A204.1 (cell line): Measurements from ENCODE around the gene GBA2.

ENCODE experiments used
- FAIRE-seq: peaks from 2 replicates; lab custom pipeline; 2012; peaks lifted over from hg19 to GRCh38; lab: Jason Lieb, UNC

The GBA2 gene

GRCh38 chr9:35690614-35691333 is 58.3 kb downstream of the GBA2 start:
- no peak for FAIRE-seq

DNA sequence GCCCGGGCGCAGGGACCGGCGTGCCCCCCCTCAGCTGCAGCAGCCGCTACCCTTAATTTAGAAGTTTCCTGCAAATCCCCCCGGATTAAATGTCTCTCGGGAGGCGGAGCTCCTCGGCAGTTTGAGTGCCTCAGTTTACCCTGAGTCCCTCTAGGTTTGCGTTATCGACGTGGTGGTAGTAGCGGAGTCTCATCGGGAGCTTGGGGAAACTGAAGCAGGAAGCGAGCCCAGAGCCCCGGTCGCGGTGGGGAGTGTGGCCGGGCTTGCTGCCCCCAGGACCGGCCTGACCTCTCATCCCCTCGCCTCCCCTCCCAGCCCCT is 58.8 kb downstream of the GBA2 start:
- no peak for FAIRE-seq

- FAIRE-seq, result no peak
Measured at GRCh38 chr9:35689542-35690293, 59.3 kb downstream of the GBA2 start, which contains the start of gene TPM2. Gene TPM2 (minus strand): TSS chr9:35689925. CDS start chr9:35689817, 108 bp downstream.

- no peak for FAIRE-seq
Measured at GRCh38 chr9:35688558-35689541, 60.2 kb downstream of the GBA2 start.

DNA sequence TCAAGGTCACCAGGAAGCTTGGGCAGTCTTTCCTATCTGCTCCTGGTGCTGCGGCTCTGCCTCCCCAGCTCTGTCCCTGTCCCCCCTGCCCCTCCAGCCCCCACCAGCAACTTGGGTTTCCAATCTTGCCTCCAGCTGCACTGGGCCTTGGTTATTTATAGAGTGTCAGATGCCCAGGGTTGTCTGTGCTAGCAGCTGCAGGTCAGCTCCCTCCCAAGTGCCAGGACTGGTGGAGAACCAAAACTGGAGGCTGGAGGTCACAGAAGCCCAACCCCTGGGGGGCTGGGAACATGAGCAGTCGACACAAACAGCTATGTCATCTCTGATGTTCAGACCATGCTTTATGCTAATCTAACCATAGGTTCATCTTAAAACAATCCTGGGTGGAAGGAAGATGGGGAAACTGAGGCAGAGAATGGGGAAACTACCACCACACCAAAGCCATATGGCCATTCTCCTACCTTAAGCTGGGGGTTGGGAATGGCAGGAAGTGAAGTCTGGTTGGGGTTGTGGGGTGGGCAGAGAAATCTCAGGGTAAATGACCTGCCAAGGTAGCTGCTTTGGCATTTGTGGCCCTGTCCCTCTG is 61.0 kb downstream of the GBA2 start:
- no peak for FAIRE-seq

DNA sequence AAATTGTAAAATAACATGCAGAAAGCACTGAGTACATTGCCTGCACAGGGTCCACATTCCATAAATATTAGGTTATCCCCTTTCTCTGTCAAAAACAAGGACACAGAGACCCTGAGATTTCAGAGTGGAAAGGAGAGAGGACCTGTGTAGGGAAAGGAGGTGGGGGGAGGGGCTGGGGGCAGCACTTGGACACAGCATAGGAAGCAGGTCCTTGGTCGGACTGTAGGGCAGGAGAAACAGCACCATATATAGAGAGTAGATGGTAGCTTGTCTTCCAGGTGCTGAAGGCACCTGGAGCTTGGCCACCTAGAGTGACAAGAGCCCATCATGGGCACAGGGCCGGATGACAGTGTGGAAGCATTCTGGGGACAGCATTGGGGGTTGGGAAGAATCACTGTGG is 61.7 kb downstream of the GBA2 start:
- FAIRE-seq, result no peak
